Endothelial cell of umbilical vein (primary cell): Measurements from ENCODE around the gene ALAD. TPM values are rescaled to one million over a fixed set of nuclear protein-coding genes. Genes with fewer than 3 reads are reported as not detected.
A peak's percentile ranks its signal among the peaks of the same experiment; 100 is the strongest.

ENCODE experiments used
- BruUV-seq: library from RNA; stranded (reverse); fragments of 400-500 nt; replicated peaks from 2 replicates; lab custom pipeline; 2021; lab: Mats Ljungman, UMichigan
- CTCF ChIA-PET: fragments of 300-600, 350-600 bp; sonication (Branson Sonifier 250); formaldehyde crosslinking; loops from one replicate; lab custom pipeline; 2021; ENCODE audit warnings: antibody characterized with exemption, inconsistent platforms; lab: Charles Lee
- POLR2A ChIA-PET: fragments of 300-600, 350-600 bp; sonication (Branson Sonifier 250); formaldehyde crosslinking; loops from one replicate; lab custom pipeline; 2021; ENCODE audit warnings: antibody characterized with exemption, inconsistent platforms; lab: Charles Lee
- DNase-seq: peaks from one replicate; pipeline ENCODE4 v3.0.0-alpha.2; 2011; ENCODE audit warnings: low read depth, low spot score
- FAIRE-seq: peaks from 2 replicates; lab custom pipeline; 2011; peaks lifted over from hg19 to GRCh38; lab: Jason Lieb, UNC
- H2AFZ ChIP-seq: 2 replicates; pipeline ENCODE4 v1.6.0; 2012; ENCODE audit warnings: low read depth, low read length, control low read depth, inconsistent platforms
- H3K27ac ChIP-seq: 2 replicates; pipeline ENCODE4 v1.5.1; 2011; ENCODE audit warnings: low read depth, mild to moderate bottlenecking, control low read depth, low read length, moderate library complexity; ENCODE audit not compliant: insufficient read depth
- H3K27me3 ChIP-seq, 2 experiments: 2 replicates each; pipeline versions ENCODE4 v1.6.0 to v1.6.1; 2011; ENCODE audit warnings: low read length in 2 of 2, mixed read lengths in 1 of 2; ENCODE audit not compliant: control insufficient read depth in 2 of 2, insufficient read depth in 2 of 2
- H3K36me3 ChIP-seq, 2 experiments: 2 replicates in 1 of 2; 3 replicates in 1 of 2; pipeline ENCODE4 v1.5.1; 2011; ENCODE audit warnings: low read length in 2 of 2, mild to moderate bottlenecking in 1 of 2, moderate library complexity in 1 of 2; ENCODE audit not compliant: control insufficient read depth in 2 of 2, insufficient read depth in 2 of 2; ENCODE audit errors: extremely low read depth in 1 of 2
- H3K4me1 ChIP-seq: 3 replicates; pipeline ENCODE4 v1.5.1; 2011; ENCODE audit warnings: mild to moderate bottlenecking, low read length; ENCODE audit not compliant: control insufficient read depth, insufficient read depth; ENCODE audit errors: extremely low read depth
- H3K4me2 ChIP-seq: 2 replicates; pipeline ENCODE4 v1.6.1; 2011; ENCODE audit warnings: low read length, control low read depth, mixed read lengths; ENCODE audit not compliant: insufficient read depth
- H3K4me3 ChIP-seq, 3 experiments: fragments of 200-600 bp in 1 of 3; sonication (generic), shearing (Covaris generic) in 1 of 3; replicated peaks in 1 of 3; 2 replicates each; pipeline ENCODE4 v1.5.1; 2011 to 2016; ENCODE audit warnings: control low read depth in 3 of 3, low read length in 3 of 3, mild to moderate bottlenecking in 2 of 3, inconsistent platforms in 1 of 3, low read depth in 1 of 3, moderate library complexity in 1 of 3; ENCODE audit not compliant: insufficient read depth in 1 of 3
- H3K79me2 ChIP-seq: 2 replicates; pipeline ENCODE4 v1.6.0; 2012; ENCODE audit warnings: low read length, inconsistent platforms; ENCODE audit not compliant: control insufficient read depth, insufficient read depth
- H3K9ac ChIP-seq: replicated peaks from 2 replicates; pipeline ENCODE3; 2011; ENCODE audit warnings: low read length, control low read depth; ENCODE audit not compliant: insufficient read depth; ENCODE audit errors: extremely low read depth
- H3K9me1 ChIP-seq: replicated peaks from 3 replicates; pipeline ENCODE4 v1.6.0; 2011; ENCODE audit warnings: mild to moderate bottlenecking, low read length; ENCODE audit not compliant: control insufficient read depth, insufficient read depth; ENCODE audit errors: extremely low read depth
- H3K9me3 ChIP-seq: replicated peaks from 2 replicates; pipeline ENCODE4 v1.5.1; 2012; ENCODE audit warnings: low read length, inconsistent platforms; ENCODE audit not compliant: control insufficient read depth, insufficient read depth
- H4K20me1 ChIP-seq: replicated peaks from 2 replicates; pipeline ENCODE3; 2011; ENCODE audit warnings: mild to moderate bottlenecking, low read length; ENCODE audit not compliant: control insufficient read depth, insufficient read depth; ENCODE audit errors: extremely low read depth
- EZH2 ChIP-seq: IDR thresholded peaks from 2 replicates; pipeline ENCODE4 v1.6.1; 2012; ENCODE audit warnings: borderline replicate concordance, low read depth, mild to moderate bottlenecking, moderate library complexity, low read length, inconsistent platforms; ENCODE audit not compliant: severe bottlenecking
- FOS ChIP-seq: IDR thresholded peaks from 2 replicates; pipeline ENCODE4 v1.6.1; 2011; ENCODE audit warnings: mild to moderate bottlenecking, low read length, moderate library complexity, borderline replicate concordance; ENCODE audit not compliant: insufficient read depth
- GATA2 ChIP-seq: IDR thresholded peaks from 2 replicates; pipeline ENCODE4 v1.7.0; 2011; ENCODE audit warnings: low read depth, mild to moderate bottlenecking, moderate library complexity, mixed read lengths, low read length; ENCODE audit not compliant: insufficient read length, insufficient read depth
- JUN ChIP-seq: IDR thresholded peaks from 2 replicates; pipeline ENCODE4 v1.6.1; 2011; ENCODE audit warnings: borderline replicate concordance, low read depth; ENCODE audit not compliant: insufficient read length, insufficient read depth
- MAX ChIP-seq: IDR thresholded peaks from 2 replicates; pipeline ENCODE4 v1.6.1; 2011; ENCODE audit not compliant: insufficient read depth, insufficient read length
- MYC ChIP-seq: IDR thresholded peaks from one replicate; pipeline ENCODE4 v1.6.1; 2011; ENCODE audit warnings: mild to moderate bottlenecking, low read depth, low read length
- POLR2A ChIP-seq: IDR thresholded peaks from 2 replicates; pipeline ENCODE4 v1.6.1; 2012; ENCODE audit warnings: low read depth, mild to moderate bottlenecking, control low read depth, low read length
- POLR2AphosphoS5 ChIP-seq: IDR thresholded peaks from 2 replicates; pipeline ENCODE4 v1.6.1; 2012; ENCODE audit warnings: low read depth, mild to moderate bottlenecking, control low read depth, low read length, moderate library complexity; ENCODE audit not compliant: insufficient read depth
- dilution Hi-C: fragments of 300-500 bp; cut with MboI; formaldehyde crosslinking; loops from one replicate; pipeline ENCODE4 v1.15.0; 2019; ENCODE audit warnings: low sequenced_read_pairs; ENCODE audit not compliant: extremely low pct_ligation_motif_present
- intact Hi-C: fragments of 100-400 bp; cut with micrococcal nuclease; formaldehyde crosslinking; loops from one replicate; pipeline ENCODE4 v1.10.0; 2022
- polyA plus RNA-seq, 4 experiments: library from polyadenylated mRNA; depleted of rRNA in 3 of 4; stranded (reverse) in 3 of 4; unstranded in 1 of 4; fragments of >200 nt; gene quantifications; 2 replicates each; pipeline versions ENCODE4 v1.2.1 to v1.2.3, GENCODE V29; 2011 to 2012; ENCODE audit warnings: missing spikeins in 1 of 4
- total RNA-seq: library from RNA; stranded (reverse); gene quantifications from 2 replicates; pipeline ENCODE4 v1.2.3, GENCODE V29; 2021

Gene ALAD
- total and polyA plus RNA-seq, 2 donors (not counting 3 experiments of a cell fraction or from before 2014, with no cell fraction given) = 12.8 to 29.5 TPM

- H3K79me2 ChIP-seq = no peaks in the 10 kb centered on the region
- no peaks in the 10 kb centered on the region for H4K20me1 ChIP-seq
- H3K27me3 ChIP-seq = peaks cover 0 to 5% of the 10 kb centered on the region in 2 experiments
- H3K4me3 ChIP-seq = peak within 1 kb of the TSS; percentile 86 to 90 (median 86)
- H3K9me3 ChIP-seq = no peaks in the 10 kb centered on the region
- ChIA-PET CTCF (interaction anchor here (0.7 to 2.3 kb wide), 12 partner anchors 11 to 318 kb away, joined by 3 to 15 read pairs (median 5); partner anchors contain the start of genes ALAD, CDC26, FKBP15 and PRPF4), POLR2A (interaction anchor here (0.6 to 1.6 kb wide), 4 partner anchors 8 to 71 kb away, joined by 3 to 9 read pairs (median 4); partner anchors contain the start of genes C9orf43, CDC26, POLE3 and PRPF4)
- peak within 1 kb of the TSS; percentile 99 for H3K4me2 ChIP-seq
- dilution Hi-C loops (no loop called here), intact Hi-C loops (loop anchor here (1.0 to 2.0 kb wide), 3 partner anchors 61 to 70 kb away; partner anchors contain the start of genes ALAD, C9orf43, CDC26 and POLE3)
- H3K9me1 ChIP-seq = no peaks in the 10 kb centered on the region
- TSS peak; percentile 19 for BruUV-seq
- TF ChIP-seq MYC = peak; percentile 61
- no peak for TF ChIP-seq MAX
- peak; percentile 58 for TF ChIP-seq POLR2A
- no peak for TF ChIP-seq EZH2
- no peak for TF ChIP-seq JUN
- no peak for TF ChIP-seq GATA2
- TF ChIP-seq FOS = no peak
- TF ChIP-seq POLR2AphosphoS5 = peak; percentile 66
- DNase-seq = peak; percentile 93
- H3K36me3 ChIP-seq = no peaks in the 10 kb centered on the region
- H3K27ac ChIP-seq = peak within 1 kb of the TSS; percentile 20
- H2AFZ ChIP-seq = peak within 1 kb of the TSS; percentile 99
- FAIRE-seq = peak; percentile 94
- H3K9ac ChIP-seq = peak within 1 kb of the TSS; percentile 75
- peaks cover 8% of the 10 kb centered on the region for H3K4me1 ChIP-seq
Measured at GRCh38 chr9:113340011-113340699, 60.9 kb downstream of the ALAD start, which contains the start of gene WDR31. TSS of gene WDR31 (minus strand) at chr9:113340275. CDS start at chr9:113332022, 8,253 bp downstream.
